GM21737 (cell line): ENCODE measurements around the gene C16orf78.
"Not testable (repeated sequence)": the region's sequence is repeated elsewhere in the genome, so short reads cannot be mapped to it uniquely, and the experiment has no call there.

Experiments
- ATAC-seq: cut with Tn5 transposase; IDR thresholded peaks from one replicate; pipeline ENCODE4 v1.9.1; 2021; ENCODE audit warnings: mild to moderate bottlenecking, moderate library complexity; ENCODE audit not compliant: unreplicated experiment

Gene C16orf78

DNA sequence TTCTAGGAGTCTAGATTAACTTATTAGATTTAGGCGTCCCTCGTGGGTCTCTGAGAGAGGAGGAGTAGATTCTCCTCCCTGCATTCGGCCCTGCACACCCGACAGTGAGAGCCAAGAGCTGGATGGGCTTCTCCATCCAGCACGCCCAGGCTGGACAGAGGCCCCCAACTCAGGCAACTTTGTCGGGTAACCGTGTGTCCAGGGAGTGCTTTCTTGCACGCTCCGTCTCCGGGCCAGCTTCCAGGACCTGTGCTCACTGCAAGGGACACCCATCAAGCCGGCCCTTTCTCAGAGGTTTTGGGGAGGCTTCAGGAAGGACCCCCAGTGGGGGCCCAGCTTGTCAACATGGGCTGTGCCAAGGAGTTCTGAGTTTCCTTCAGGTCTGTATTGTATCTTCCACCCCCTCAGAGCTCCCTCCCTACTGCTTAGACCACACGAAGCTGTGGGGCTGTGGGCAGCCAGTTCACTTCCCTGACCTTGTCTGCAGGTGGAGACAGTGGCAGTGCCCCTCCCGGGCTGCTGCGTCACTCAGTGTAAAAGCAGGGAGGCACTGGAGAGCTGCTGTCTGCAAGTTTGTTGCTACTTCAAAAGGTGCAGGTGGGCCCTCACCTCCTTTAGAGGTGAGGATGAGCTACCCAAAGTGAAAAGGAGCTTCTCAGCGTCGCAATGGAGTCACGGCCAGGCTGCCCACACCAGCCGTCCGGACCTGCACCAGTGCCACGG lies 24.0 kb upstream of the C16orf78 start:
- no peak for ATAC-seq

DNA sequence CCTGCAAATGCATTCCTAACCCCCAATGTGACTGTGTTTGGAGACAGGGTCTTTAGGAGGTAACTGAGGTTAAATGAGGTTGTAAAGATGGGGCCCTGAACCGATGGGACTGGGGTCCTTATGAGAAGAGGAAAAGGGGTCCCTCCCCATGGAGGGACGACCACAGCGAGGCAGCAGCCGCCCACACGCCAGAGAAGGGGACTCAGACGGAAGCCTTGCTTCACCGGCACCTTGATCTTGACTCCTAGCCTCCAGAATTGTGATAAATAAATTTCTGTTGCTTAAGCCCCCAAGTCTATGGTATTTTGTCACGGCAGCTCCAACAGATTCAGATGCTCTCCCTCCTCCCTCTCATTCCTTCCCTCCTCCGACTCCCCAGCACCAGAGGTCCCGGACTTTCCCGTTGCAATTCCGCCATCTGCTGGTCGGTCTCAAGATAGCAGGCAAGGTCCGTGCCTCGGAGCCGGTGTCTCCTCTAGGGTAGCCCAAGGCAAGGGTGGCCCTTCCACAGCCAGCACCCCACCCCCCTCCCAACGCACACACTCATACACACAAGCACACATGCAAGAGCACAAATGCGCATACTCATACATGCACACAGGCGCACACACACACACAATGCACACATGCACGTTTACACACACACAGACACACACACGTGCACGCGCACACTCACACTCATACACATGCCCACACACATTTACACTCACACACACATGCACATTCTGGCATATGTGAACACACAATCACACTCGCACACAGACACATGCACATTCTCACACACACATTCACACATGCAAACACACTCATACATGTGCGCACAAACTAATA lies 23.1 kb upstream of the C16orf78 start:
- ATAC-seq = no peak

DNA sequence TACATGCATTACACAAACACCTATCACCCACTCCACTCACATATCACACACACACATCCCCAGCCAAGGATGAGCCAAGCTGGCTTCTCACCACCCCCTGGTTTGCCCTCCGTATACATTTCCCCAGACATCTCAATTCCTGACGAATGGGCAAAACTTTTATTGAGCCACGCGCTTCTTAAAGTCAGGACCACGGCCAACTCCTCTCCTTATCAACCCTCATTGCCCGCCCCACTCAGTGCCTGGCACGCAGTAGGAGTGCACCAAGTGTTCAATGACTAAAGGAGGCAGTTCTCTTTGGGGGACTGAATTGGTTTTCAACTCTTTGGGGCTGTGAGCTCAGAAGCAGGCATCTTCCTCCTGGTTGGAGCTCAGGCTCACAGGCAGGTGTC lies 22.5 kb upstream of the C16orf78 start:
- ATAC-seq = no peak

DNA sequence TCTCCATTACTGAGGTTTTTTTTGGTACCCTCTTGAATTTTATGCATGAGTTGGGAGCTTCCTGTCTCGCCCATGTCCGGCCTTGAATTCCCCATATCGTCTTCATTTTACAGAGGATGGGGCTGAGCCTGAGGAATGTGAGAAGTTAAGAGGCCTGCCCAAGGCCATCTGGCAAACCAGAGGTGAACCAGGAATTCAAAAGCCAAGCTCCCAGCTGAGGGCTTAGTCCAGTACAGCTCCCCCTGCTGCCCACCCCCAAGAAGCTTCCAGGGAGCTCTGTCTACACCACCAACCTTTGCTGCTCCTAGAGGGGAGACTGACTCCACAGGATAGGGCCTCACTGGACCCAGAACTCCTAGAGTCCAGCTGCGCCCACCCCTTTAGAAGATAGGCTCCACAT lies 20.7 kb upstream of the C16orf78 start:
- ATAC-seq = no peak

DNA sequence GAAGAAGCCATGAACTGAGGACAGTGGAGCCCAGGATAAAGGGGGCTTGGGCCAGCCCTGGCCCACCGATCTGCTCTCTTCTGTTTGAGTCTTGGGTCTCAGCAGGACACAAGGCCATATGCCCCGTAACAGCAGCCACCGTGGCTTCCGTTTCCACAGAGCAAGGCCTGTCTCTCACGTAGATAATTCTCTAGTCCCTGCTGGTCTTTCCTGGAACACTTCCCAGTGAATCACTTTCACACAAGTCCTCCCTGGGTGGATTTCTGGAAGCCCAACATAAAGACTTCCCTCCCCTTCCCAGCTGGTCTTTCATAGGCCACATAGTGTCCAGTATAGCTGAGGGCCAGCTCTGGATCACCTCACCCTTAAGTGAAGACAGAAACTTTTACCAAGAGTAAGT lies 19.9 kb upstream of the C16orf78 start:
- no peak for ATAC-seq

DNA sequence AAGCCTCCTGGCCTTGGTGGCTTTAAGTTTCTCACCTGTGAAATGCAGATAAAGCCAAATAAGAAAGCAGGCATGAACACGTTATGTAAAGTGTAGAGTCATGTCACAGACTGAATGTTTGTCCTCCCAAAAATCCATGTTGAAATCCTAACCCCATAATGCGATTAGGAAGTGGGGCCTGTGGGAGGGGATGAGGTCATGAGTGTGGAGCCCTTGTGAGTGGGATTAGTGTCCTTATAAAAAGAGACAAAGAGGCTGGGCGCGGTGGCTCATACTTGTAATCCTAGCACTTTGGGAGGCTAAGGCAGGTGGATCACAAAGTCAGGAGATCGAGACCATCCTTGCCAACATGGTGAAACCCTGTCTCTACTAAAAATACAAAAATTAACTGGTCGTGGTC lies 19.5 kb upstream of the C16orf78 start:
- no peak for ATAC-seq

DNA sequence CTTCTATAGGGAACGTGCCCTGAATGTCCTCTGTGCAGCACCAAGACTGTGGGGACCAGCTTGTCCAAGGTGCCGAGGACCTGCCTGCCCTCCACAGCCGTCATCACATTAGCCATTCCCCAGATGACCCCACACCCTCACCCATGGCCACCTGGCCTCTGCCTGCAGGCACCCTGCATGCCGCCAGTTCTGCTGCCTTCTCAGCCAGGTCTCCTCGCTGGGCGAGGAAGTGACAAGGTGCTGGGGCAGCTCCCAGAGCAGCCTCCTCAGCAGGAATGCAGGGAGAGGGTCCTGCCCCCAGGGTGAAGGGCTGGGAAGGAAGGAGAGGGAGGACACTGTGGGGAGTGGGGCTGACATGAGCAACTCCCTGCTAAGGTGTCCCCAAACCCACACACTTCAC lies 18.6 kb upstream of the C16orf78 start:
- no peak for ATAC-seq

DNA sequence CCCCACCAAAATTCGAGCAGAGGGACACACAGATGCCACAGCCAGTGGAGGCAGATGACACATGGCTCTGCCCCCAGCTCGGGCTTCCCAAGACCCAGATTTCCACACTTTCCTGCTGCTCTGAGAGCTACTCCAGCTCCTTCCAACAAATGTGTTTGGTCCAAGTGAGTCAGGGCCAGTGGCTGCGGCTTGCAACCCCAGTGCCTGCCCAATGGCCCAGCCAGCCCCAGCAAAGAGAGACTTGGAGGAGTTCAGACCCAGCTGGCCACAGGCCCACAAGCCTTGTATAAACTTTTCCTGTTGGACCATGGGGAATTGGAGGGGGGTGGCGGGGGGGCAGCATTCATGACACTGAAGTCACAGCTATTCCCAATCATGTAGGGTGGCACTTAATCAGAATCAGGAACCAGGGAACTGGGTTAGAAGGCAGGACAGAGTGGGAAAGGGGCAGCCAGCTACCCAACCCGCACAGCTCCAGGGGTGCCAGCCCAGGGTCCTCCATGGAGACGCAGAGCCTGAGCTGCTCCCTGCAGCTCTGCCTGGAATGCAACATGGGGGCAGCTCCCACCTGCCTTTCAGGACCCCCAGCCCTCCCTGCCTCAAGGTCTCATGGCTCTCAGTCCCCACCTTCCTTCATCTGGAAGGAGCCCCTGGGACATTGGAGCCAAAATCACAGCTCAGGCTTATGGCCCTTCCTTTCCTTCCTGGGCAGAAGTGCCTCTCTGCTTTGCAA lies 17.5 kb upstream of the C16orf78 start:
- ATAC-seq = no peak

DNA sequence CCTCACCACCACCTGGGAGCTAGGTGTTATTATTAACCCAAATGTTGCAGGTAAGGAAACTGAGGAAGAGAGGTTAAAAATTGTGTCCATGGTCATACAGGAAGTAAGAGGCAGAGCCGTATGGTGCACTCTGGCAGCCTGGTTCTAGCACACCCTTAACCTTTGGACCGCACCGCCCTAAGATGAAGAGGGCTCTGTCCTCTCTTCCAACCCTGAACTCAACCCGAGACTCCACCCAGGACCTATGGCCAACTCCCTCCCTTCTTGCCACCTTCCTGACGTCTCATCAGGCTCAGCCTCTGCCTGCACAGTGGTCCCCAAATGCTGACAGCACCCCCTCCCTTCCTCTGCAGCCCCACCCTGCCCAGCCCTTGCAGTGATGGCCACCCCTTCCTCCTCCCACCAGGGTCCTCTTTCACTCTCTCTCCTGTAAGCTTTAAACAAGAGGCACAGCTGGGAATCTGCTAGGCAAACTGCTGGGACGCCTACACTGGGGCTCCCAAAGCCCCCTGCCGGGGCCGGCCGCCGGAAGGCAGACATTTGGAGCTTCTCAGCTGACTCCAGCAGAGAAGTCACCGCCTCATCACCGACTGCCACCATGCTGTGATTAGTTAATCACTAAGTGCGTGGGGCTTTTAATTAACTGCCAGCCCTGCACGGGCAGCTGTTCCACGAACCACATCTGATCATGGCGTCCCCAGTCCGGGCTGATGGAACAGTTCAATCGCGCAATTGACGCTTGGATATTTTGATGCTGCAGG lies 16.7 kb upstream of the C16orf78 start:
- ATAC-seq = no peak

DNA sequence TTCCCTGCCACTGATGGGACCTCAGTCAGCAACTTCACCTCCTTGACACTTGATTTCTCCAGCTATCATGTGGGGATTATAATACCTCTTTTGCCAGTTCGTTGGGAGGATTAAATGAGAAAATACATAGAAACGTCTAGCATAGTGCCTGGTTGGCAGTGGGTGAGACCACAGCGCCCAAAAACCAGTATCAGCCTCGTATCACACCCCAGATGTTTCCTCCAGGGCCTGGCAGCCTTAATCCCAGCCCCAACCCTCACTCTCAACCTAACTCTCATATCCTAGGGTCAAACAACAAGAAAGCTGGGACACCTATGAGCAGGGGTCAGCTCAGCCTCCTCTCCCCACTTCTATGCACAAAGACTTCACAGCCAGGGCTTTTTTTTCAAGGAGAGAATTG lies 14.0 kb upstream of the C16orf78 start:
- no peak for ATAC-seq

DNA sequence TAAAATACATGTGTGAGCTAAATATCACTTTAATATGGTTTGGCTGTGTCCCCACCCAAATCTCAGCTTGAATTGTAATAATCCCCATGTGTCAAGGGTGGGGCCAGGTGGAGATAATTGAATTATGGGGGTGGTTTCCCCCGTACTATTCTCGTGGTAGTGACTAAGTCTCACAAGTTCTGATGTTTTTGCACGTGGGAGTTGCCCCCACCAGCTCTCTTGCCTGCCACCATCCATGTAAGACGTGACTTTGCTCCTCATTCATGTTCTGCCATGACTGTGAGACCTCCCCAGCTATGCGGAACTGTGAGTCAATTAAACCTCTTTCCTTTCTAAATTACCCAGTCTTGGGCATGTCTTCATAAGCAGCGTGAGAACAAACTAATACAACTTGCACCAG lies 11.9 kb upstream of the C16orf78 start:
- ATAC-seq = not testable (repeated sequence)

DNA sequence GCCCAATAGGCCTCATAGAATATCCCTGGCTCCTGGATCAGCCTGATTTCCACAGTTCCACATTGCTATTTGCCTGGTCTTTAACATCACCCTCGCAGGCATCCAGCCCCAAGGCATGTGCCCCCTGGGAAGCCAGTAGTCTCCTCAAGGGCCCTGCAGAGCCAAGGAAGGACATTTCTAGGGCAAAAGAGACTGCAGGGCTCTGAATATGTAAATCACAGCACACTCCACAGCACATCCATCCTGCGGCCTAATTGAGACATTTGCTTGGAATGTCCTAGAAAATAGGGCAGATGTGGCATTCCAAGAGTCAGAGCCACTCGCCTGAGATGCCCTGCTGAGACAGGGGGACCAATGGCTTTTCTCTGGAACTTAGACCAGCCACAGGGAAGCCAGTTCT lies 11.4 kb upstream of the C16orf78 start:
- no peak for ATAC-seq

DNA sequence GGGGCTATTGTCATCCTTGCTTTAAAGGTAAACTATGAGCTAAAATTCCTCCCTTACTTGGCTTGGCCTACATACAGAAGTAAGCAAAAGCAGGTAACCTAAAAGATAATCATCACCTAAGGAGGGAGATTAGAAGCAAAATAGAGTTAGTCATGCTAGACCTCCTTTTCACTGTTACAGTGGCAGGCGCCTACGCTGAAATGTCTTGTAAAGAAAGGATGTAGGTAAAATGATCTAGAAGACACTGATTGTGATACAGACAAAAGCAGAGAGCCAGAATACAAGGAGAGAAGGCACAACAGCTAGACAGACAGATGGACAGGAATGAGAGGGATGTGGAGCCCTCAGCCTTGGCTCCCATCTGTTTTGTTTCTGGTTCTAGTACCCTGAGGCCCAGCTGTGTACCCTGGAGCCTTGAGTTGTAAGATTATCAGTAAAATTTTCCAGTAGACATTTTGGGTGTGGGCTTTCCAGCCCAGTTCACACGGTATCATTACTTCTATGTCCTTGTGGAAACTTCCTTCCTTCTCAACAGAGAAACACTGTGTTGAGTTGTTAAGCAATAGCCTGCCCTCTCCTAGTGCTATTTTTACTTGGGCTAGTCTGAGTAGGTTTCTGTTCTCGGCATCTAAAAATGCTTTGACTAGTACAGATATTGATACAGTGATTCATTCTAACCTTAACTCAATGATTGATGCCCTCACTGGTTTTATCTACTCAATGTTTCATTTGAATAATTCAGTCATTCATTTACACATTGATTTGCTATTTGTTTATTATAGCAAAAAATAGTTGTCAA lies 7.7 kb upstream of the C16orf78 start:
- peak; percentile 70 for ATAC-seq

DNA sequence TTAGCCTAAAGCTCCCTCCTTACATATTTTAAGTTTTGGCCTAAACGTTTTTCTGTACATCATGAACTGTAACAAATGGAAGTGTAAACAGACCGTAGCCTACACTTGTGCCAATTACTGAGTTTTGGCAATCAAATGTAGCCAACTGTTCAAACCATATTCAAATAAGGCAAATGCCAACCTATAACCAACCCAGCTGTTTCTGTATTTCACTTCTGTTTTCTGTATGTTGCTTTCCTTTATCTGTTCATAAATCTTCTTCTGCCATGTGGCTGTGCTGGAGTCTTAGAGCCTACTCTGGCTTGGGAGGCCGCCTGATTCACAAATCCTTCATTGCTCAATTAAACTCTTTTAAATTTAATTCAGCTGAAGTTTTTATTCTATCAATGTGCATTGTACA lies 6.9 kb upstream of the C16orf78 start:
- no peak for ATAC-seq

DNA sequence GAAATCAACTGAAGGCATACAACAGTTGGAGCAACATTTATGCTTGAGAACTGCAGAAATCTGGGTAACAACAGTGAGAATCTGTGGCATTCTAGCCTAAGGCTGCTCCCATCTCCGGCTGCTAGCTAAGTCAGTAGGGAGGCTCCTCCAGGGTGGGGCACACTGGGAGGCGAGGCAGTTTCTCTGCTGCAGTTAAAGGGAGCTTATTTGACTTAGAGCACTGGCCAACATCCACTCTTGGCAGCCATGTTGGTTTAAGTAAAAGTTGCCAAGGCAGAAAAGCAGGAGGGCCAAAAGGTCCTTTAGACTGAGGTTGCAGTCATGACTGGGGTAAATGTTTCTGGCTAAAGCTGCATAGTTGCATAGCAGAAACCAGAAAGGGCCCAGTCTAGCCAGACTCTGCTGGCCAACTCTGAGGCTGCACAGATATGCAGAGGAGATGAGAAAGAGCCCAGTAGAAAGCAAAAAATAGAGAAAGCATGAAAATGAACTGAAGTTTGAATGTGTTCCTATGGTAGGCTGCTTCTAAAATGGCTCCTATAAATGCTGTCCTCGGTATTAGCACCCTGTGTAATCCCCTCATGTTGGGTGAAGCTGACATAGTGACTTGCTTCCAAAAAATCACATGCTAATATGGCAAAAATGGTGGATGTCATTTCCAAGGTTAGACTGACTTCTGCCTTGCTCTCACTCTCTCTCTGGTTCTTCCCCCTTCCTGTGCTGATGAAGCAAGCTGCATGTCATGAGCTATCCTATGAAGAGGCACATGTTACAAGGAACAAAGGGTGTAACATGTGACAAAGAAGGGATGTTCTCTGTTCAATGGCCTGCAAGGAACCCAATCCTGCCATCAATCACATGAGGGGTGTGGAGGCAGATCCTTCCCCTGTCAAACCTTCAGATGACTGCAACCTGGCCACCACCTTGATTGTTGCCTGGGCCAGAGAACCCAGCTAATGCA lies 3.7 kb upstream of the C16orf78 start:
- no peak for ATAC-seq

DNA sequence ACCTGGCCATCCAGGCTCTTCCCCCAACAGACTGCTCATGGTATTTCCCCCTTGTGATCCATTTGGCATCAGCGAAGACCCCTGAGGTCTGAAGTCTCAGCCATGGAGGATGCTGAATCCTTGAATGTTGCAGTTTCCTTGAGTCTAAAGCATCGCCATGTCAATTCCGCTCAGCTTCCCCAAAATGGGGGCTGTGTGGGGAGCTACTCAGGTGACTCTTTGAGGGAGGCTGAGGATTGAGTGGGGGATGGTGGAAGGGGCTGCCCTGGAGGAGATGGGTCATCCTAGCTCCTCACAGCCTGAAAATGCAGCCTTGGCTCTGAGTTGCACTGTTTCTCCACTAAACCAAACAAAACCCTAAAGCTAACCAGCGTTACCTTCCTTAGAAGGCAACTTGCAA lies 2.6 kb downstream of the C16orf78 start:
- no peak for ATAC-seq

DNA sequence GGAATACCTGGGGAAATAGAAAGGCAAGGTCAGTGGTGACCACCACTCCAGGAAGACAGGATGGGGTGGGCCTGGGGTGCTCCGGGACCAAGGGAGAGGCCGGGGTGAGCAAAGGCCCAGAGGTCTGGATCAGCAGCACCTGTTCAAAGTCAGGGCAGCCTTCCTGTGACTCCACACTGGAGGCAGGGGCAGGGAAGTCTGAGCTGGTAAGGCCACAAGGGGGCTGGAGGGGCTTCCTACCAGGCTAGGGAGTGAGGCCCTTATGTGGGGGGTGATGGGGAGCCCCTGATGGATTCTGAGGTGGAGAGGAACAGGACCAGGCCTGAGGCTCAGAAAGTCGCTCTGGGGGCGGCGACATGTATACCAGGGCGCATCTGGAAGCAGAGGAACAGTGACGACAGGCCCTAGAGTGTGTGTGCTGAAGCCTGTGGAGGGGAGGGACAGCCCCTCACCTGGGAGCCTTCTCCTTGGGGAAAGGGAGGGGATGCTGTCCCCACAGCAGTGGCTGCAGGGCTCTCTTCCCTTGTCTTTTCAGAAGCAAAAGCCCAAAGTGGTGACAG lies 3.7 kb downstream of the C16orf78 start:
- ATAC-seq = no peak

DNA sequence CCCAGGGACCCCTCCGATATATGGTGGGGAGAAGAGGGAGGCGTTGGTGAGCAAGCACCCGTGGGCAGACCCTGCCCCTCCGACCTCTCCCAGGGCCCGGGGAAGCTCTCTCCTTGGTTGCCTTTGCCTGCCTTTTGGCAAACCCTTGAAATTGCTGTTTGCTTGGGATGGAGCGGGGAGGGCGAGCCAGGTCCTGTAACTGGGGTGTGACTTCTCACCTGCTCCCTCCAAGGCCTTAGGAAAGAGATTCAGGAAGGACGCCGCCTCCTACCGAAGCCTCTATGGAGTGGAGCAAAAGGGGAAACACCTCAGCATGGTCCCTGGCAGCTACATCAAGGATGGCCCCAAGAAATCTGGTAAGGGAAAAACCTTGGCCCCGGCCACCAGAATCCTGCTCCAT lies 4.6 kb downstream of the C16orf78 start:
- no peak for ATAC-seq

DNA sequence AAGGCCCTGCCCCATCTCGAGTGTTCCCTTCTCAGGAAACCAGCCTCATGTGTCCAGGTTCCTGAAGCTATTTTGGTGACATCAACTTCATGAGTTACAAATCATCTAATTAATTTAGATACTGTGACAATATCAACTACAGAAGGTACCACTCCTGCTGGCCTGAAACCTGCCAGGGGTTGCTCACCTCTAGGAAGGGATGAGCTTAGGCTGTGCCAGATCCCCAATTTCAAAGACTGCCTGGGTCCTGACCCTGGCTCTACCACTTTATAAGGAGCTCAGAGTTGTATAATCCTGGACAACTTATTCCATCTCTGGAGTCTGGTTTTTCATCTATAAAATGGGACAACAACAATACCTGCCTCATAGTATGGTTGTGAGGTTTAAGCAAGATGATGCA lies 5.2 kb downstream of the C16orf78 start:
- ATAC-seq = no peak
